Parathyroid adenoma (tissue), 2 donors: ENCODE measurements around the gene LMAN1.

Experiments
- H2AFZ ChIP-seq: fragments of 300-600 bp; sonication (generic); one replicate; pipeline ENCODE4 v1.7.0; 2017; ENCODE audit warnings: antibody characterized with exemption, mild to moderate bottlenecking
- H3K27ac ChIP-seq: fragments of 300-600 bp; sonication (generic); one replicate; pipeline ENCODE4 v1.7.0; 2017
- H3K27me3 ChIP-seq: fragments of 300-600 bp; sonication (generic); one replicate; pipeline ENCODE4 v1.7.0; 2017; ENCODE audit warnings: low read length; ENCODE audit not compliant: control insufficient read depth, insufficient read depth
- H3K36me3 ChIP-seq: fragments of 300-600 bp; sonication (generic); one replicate; pipeline ENCODE4 v1.7.0; 2017; ENCODE audit warnings: low read length; ENCODE audit not compliant: control insufficient read depth, insufficient read depth
- H3K4me1 ChIP-seq: fragments of 300-600 bp; sonication (generic); one replicate; pipeline ENCODE4 v1.7.0; 2017; ENCODE audit warnings: control low read depth
- H3K4me2 ChIP-seq: fragments of 300-600 bp; sonication (generic); one replicate; pipeline ENCODE4 v1.7.0; 2017; ENCODE audit warnings: low read length
- H3K4me3 ChIP-seq: fragments of 300-600 bp; sonication (generic); one replicate; pipeline ENCODE4 v1.7.0; 2017; ENCODE audit warnings: low read depth, low read length
- H3K79me2 ChIP-seq: fragments of 300-600 bp; sonication (generic); one replicate; pipeline ENCODE4 v1.7.0; 2017; ENCODE audit warnings: control low read depth
- H3K9ac ChIP-seq: fragments of 300-600 bp; sonication (generic); one replicate; pipeline ENCODE4 v1.7.0; 2017; ENCODE audit warnings: mild to moderate bottlenecking
- H3K9me3 ChIP-seq: fragments of 300-600 bp; sonication (generic); one replicate; pipeline ENCODE4 v1.7.0; 2017; ENCODE audit warnings: low read length; ENCODE audit not compliant: control insufficient read depth
- CTCF ChIP-seq: fragments of 300-600 bp; sonication (generic); IDR thresholded peaks from one replicate; pipeline ENCODE4 v1.7.0; 2017; ENCODE audit warnings: antibody characterized with exemption, mild to moderate bottlenecking
- donor health status: primary hyperparathyroidism.

The LMAN1 gene

GRCh38 chr18:59343926-59344325, 15.1 kb downstream of the LMAN1 start:
- H3K9me3 ChIP-seq = no peaks in the 10 kb centered on the region
- H3K79me2 ChIP-seq = peaks cover 3% of the 10 kb centered on the region
- H2AFZ ChIP-seq = no peak overlapping the region
- no peaks in the 10 kb centered on the region for H3K36me3 ChIP-seq
- no peaks in the 10 kb centered on the region for H3K27me3 ChIP-seq
- H3K4me3 ChIP-seq = no peak overlapping the region
- TF ChIP-seq CTCF = no peak
- H3K4me1 ChIP-seq = peaks cover 3% of the 10 kb centered on the region
- no peak overlapping the region for H3K9ac ChIP-seq
- H3K27ac ChIP-seq = no peak overlapping the region
- no peak overlapping the region for H3K4me2 ChIP-seq

- H3K4me3 ChIP-seq = no peak overlapping the region
- H3K79me2 ChIP-seq = no peaks in the 10 kb centered on the region
- no peaks in the 10 kb centered on the region for H3K36me3 ChIP-seq
- H3K9me3 ChIP-seq = no peaks in the 10 kb centered on the region
- no peak overlapping the region for H3K27ac ChIP-seq
- H3K4me2 ChIP-seq = no peak overlapping the region
- TF ChIP-seq CTCF = no peak
- no peak overlapping the region for H2AFZ ChIP-seq
- H3K9ac ChIP-seq = no peak overlapping the region
- no peaks in the 10 kb centered on the region for H3K27me3 ChIP-seq
- peaks cover 3% of the 10 kb centered on the region for H3K4me1 ChIP-seq
Measured at GRCh38 chr18:59340817-59341216, 18.2 kb downstream of the LMAN1 start.

- Histone ChIP-seq H3K79me2 (no peaks in the 10 kb centered on the region), H2AFZ (no peak overlapping the region), H3K9me3 (no peaks in the 10 kb centered on the region), H3K27me3 (no peaks in the 10 kb centered on the region), H3K36me3 (no peaks in the 10 kb centered on the region), H3K4me3 (no peak overlapping the region), H3K4me1 (peaks cover 3% of the 10 kb centered on the region), H3K4me2 (no peak overlapping the region), H3K9ac (no peak overlapping the region), H3K27ac (no peak overlapping the region)
- TF ChIP-seq CTCF = no peak
Measured at GRCh38 chr18:59340312-59340711, 18.8 kb downstream of the LMAN1 start.

GRCh38 chr18:59332986-59333385, 26.1 kb downstream of the LMAN1 start:
- TF ChIP-seq CTCF = no peak
- Histone ChIP-seq H2AFZ (no peak overlapping the region), H3K27me3 (no peaks in the 10 kb centered on the region), H3K9me3 (no peaks in the 10 kb centered on the region), H3K36me3 (no peaks in the 10 kb centered on the region), H3K9ac (no peak overlapping the region), H3K27ac (no peak overlapping the region), H3K4me2 (no peak overlapping the region), H3K79me2 (no peaks in the 10 kb centered on the region), H3K4me1 (no peaks in the 10 kb centered on the region), H3K4me3 (no peak overlapping the region)

GRCh38 chr18:59328683-59329082, 30.4 kb downstream of the LMAN1 start:
- Histone ChIP-seq H3K79me2 (no peaks in the 10 kb centered on the region), H3K36me3 (no peaks in the 10 kb centered on the region), H3K9me3 (no peaks in the 10 kb centered on the region), H3K4me2 (no peak overlapping the region), H2AFZ (no peak overlapping the region), H3K4me1 (no peaks in the 10 kb centered on the region), H3K9ac (no peak overlapping the region), H3K4me3 (no peak overlapping the region), H3K27me3 (no peaks in the 10 kb centered on the region), H3K27ac (no peak overlapping the region)
- no peak for TF ChIP-seq CTCF
